Loucy (cell line): ENCODE data around the gene NECAP2.
"Not testable (repeated sequence)": the region's sequence is repeated elsewhere in the genome, so short reads cannot be mapped to it uniquely, and the experiment has no call there.

ENCODE experiments used
- EZH2phosphoT487 ChIP-seq: fragments of 200-600 bp; IDR thresholded peaks from 2 replicates; pipeline ENCODE4 v1.6.1; 2018; ENCODE audit warnings: antibody characterized with exemption, mild to moderate bottlenecking, moderate library complexity, borderline replicate concordance
- TF ChIP-seq, protein P1 (sequence below): fragments of 200-600 bp; sonication (generic); conservative IDR thresholded peaks from 2 replicates; pipeline ENCODE4 v1.5.1; 2014; ENCODE audit warnings: mild to moderate bottlenecking, antibody characterized with exemption, low read length

DNA sequence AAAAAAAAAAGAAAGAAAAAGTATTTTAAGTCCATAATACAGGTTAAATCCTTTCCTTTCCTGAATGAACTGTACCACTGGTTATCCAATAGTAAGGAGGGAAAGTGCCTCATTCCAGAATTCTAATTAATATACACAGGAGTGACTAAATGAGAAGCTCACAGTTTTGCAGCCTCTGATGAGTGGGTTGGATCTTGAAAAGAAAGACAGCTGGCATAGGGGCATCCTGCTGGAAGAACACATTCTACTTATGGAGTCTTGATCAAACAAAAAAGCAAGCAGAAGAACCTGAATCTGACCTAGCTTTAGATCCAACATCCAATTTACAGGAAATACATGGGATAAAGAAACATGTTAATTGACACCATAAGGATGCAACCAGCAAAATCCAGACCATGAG is 46.5 kb downstream of the NECAP2 start:
- TF ChIP-seq, protein P1, sequence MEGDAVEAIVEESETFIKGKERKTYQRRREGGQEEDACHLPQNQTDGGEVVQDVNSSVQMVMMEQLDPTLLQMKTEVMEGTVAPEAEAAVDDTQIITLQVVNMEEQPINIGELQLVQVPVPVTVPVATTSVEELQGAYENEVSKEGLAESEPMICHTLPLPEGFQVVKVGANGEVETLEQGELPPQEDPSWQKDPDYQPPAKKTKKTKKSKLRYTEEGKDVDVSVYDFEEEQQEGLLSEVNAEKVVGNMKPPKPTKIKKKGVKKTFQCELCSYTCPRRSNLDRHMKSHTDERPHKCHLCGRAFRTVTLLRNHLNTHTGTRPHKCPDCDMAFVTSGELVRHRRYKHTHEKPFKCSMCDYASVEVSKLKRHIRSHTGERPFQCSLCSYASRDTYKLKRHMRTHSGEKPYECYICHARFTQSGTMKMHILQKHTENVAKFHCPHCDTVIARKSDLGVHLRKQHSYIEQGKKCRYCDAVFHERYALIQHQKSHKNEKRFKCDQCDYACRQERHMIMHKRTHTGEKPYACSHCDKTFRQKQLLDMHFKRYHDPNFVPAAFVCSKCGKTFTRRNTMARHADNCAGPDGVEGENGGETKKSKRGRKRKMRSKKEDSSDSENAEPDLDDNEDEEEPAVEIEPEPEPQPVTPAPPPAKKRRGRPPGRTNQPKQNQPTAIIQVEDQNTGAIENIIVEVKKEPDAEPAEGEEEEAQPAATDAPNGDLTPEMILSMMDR, result not testable (repeated sequence)
- not testable (repeated sequence) for TF ChIP-seq EZH2phosphoT487
